Measurements from ENCODE around the gene SLC16A7.

DNA sequence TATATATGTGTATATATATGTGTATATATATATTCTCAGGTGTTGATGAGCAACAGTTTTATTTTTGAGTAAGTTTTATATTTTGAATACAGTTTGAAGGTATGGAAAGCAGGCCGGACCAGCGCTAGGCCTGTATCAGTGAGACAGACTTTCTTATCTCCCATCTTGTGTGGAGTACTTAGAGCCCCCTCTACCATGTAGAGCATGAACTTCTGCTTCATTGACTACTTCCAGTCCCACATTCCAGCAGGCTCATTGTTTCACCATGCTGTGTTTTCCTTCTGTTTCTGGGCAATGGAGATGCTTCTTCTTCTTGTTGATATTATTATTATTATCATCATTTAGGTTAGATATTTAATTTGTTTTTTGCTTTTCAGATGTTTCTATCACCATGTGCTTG is 76.4 kb downstream of the SLC16A7 start:
- TF ChIP-seq, protein P1, sequence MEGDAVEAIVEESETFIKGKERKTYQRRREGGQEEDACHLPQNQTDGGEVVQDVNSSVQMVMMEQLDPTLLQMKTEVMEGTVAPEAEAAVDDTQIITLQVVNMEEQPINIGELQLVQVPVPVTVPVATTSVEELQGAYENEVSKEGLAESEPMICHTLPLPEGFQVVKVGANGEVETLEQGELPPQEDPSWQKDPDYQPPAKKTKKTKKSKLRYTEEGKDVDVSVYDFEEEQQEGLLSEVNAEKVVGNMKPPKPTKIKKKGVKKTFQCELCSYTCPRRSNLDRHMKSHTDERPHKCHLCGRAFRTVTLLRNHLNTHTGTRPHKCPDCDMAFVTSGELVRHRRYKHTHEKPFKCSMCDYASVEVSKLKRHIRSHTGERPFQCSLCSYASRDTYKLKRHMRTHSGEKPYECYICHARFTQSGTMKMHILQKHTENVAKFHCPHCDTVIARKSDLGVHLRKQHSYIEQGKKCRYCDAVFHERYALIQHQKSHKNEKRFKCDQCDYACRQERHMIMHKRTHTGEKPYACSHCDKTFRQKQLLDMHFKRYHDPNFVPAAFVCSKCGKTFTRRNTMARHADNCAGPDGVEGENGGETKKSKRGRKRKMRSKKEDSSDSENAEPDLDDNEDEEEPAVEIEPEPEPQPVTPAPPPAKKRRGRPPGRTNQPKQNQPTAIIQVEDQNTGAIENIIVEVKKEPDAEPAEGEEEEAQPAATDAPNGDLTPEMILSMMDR (conservative IDR thresholded peaks at IDR 0.05 in 1 of 2, IDR thresholded peaks at IDR 0.05 in 1 of 2; ENCODE audit: extremely low read depth in 1 of 2, insufficient read depth in 1 of 2, low read depth in 1 of 2, low read length in 2 of 2) = no peak
- no peak for TF ChIP-seq EZH2 (IDR thresholded peaks at IDR 0.05; ENCODE audit: borderline replicate concordance, low read length)

Data from mammary epithelial cell (primary cell).